ENCODE results near the gene SPEF1.

SPEF1 gene

GRCh38 chr20:3735768-3736167 lies 45.5 kb downstream of the SPEF1 start:
- Histone ChIP-seq H3K27ac (no peak overlapping the region), H3K27me3 (peaks cover 0 to 28% of the 10 kb centered on the region in 2 donors), H3K9me3 (no peaks in the 10 kb centered on the region), H3K36me3 (no peaks in the 10 kb centered on the region), H3K4me3 (no peak overlapping the region), H3K4me1 (peaks cover 0 to 4% (median 0%) of the 10 kb centered on the region in 4 donors)
- DNase-seq = no peak
- intact Hi-C loops (cut with DNase I; ENCODE audit: low total_unique reads) = no loop called here
- no peak for TF ChIP-seq CTCF (IDR thresholded peaks at IDR 0.05)

GRCh38 chr20:3734111-3734843 lies 47.0 kb downstream of the SPEF1 start:
- no peaks in the 10 kb centered on the region for H3K9me3 ChIP-seq
- H3K27me3 ChIP-seq = peaks cover 0 to 41% of the 10 kb centered on the region in 2 donors
- no peak overlapping the region for H3K27ac ChIP-seq
- no peak overlapping the region for H3K4me3 ChIP-seq
- DNase-seq = no peak
- no peak for TF ChIP-seq CTCF (IDR thresholded peaks at IDR 0.05)
- peaks cover 0 to 4% (median 0%) of the 10 kb centered on the region in 4 donors for H3K4me1 ChIP-seq
- intact Hi-C loops (cut with DNase I; ENCODE audit: low total_unique reads) = no loop called here
- H3K36me3 ChIP-seq = no peaks in the 10 kb centered on the region

GRCh38 chr20:3733119-3733995 lies 47.9 kb downstream of the SPEF1 start:
- Histone ChIP-seq H3K36me3 (no peaks in the 10 kb centered on the region), H3K27me3 (peaks cover 0 to 50% of the 10 kb centered on the region in 2 donors), H3K27ac (peak overlapping the region in 1 of 2 donors; percentile 15), H3K4me1 (peaks cover 0 to 4% (median 0%) of the 10 kb centered on the region in 4 donors), H3K9me3 (no peaks in the 10 kb centered on the region), H3K4me3 (peak overlapping the region; percentile 29 to 41)
- intact Hi-C loops (cut with DNase I; ENCODE audit: low total_unique reads) = no loop called here
- no peak for DNase-seq
- TF ChIP-seq CTCF (IDR thresholded peaks at IDR 0.05) = no peak

- DNase-seq = no peak
- H3K4me3 ChIP-seq = peak within 1 kb of the TSS; percentile 29 to 41
- H3K36me3 ChIP-seq = no peaks in the 10 kb centered on the region
- H3K27ac ChIP-seq = peak within 1 kb of the TSS in 1 of 2 donors; percentile 15
- no peak for TF ChIP-seq CTCF (IDR thresholded peaks at IDR 0.05)
- peaks cover 0 to 55% of the 10 kb centered on the region in 2 donors for H3K27me3 ChIP-seq
- peaks cover 0 to 5% (median 0%) of the 10 kb centered on the region in 4 donors for H3K4me1 ChIP-seq
- no peaks in the 10 kb centered on the region for H3K9me3 ChIP-seq
- intact Hi-C loops (cut with DNase I; ENCODE audit: low total_unique reads) = no loop called here
These were observed 48.7 kb downstream of the SPEF1 start, which contains the start of gene HSPA12B for GRCh38 chr20:3732327-3733118. TSS of gene HSPA12B (plus strand) at chr20:3732685. CDS start at chr20:3738675, 5,990 bp downstream.

- no peaks in the 10 kb centered on the region for H3K9me3 ChIP-seq
- H3K27ac ChIP-seq = no peak overlapping the region
- peaks cover 0 to 9% (median 0%) of the 10 kb centered on the region in 4 donors for H3K4me1 ChIP-seq
- H3K4me3 ChIP-seq = peak overlapping the region in 1 of 2 donors; percentile 41
- intact Hi-C loops (cut with DNase I; ENCODE audit: low total_unique reads) = no loop called here
- no peak for DNase-seq
- H3K36me3 ChIP-seq = no peaks in the 10 kb centered on the region
- no peak for TF ChIP-seq CTCF (IDR thresholded peaks at IDR 0.05)
- peaks cover 0 to 55% of the 10 kb centered on the region in 2 donors for H3K27me3 ChIP-seq
These were observed 49.3 kb downstream of the SPEF1 start for GRCh38 chr20:3731944-3732326.

All from tibial artery (tissue), 4 donors.